Heart right ventricle (tissue), 16 donors: ENCODE results near the gene AP2A1. TPM values are rescaled to one million over a fixed set of nuclear protein-coding genes. Genes with fewer than 3 reads are reported as not detected.

ENCODE experiments used
- ATAC-seq, 8 donors: fragments of 200-7000 bp; cut with Tn5 transposase; one replicate each; pipeline ENCODE4 v1.9.1; 2020; ENCODE audit warnings: mild to moderate bottlenecking in 8 of 8, moderate library complexity in 8 of 8, moderate number of reproducible peaks in 1 of 8
- DNase-seq, 2 donors: peaks; one replicate each; pipeline ENCODE4 v3.0.0-alpha.2; 2020
- H3K27ac ChIP-seq, 10 donors: fragments of 200-600 bp; sonication (generic) in 2 of 10; one replicate each; pipeline versions ENCODE4 v1.5.0 to v1.8.0; 2020 to 2022; ENCODE audit warnings: mild to moderate bottlenecking in 3 of 10
- H3K27me3 ChIP-seq, 7 donors: fragments of 200-600 bp; one replicate each; pipeline ENCODE4 v1.8.0; 2021 to 2022; ENCODE audit warnings: mild to moderate bottlenecking in 2 of 7
- H3K36me3 ChIP-seq, 9 donors: fragments of 200-600 bp; sonication (generic) in 1 of 9; one replicate each; pipeline versions ENCODE4 v1.5.0 to v1.8.0; 2020 to 2022; ENCODE audit warnings: mild to moderate bottlenecking in 2 of 9
- H3K4me1 ChIP-seq, 9 donors: fragments of 200-600 bp; sonication (generic) in 1 of 9; one replicate each; pipeline versions ENCODE4 v1.5.0 to v1.8.0; 2020 to 2022; ENCODE audit warnings: mild to moderate bottlenecking in 4 of 9
- H3K4me3 ChIP-seq, 10 donors: fragments of 200-600 bp; sonication (generic) in 2 of 10; one replicate each; pipeline versions ENCODE4 v1.5.0 to v1.8.0; 2020 to 2022; ENCODE audit warnings: mild to moderate bottlenecking in 7 of 10, moderate library complexity in 2 of 10
- H3K9me3 ChIP-seq, 11 donors: fragments of 200-600 bp in 10 of 11; sonication (generic) in 2 of 11; one replicate each; pipeline versions ENCODE4 v1.5.0 to v1.8.0; 2013 to 2022; ENCODE audit warnings: mild to moderate bottlenecking in 2 of 11, control low read depth in 1 of 11, moderate library complexity in 1 of 11
- WGBS, 2 donors: extraction: QIAGEN DNeasy Blood & Tissue Kit; methylation state at CpG; one replicate each; pipeline ENCODE4 v1.1.7; 2013; ENCODE audit warnings: inconsistent platforms in 1 of 2; 5-methylcytosine and 5-hydroxymethylcytosine counted together
- intact Hi-C, 10 donors: fragments of 100-400 bp; cut with DNase I; formaldehyde crosslinking; loops; one replicate each; pipeline versions ENCODE4 v1.11.1 to v1.14.2; 2022
- polyA plus RNA-seq, 2 donors: library from polyadenylated mRNA; stranded (reverse); fragments of 200-250 nt; gene quantifications; one replicate each; pipeline ENCODE4 v1.2.3, GENCODE V29; 2013
- total RNA-seq, 10 donors: library from RNA; stranded (reverse); fragmentation: NEBNext Ultra II Directional in 3 of 10; extraction: Animal tissue kit (Norgen Biotek cat#: 25700) in 3 of 10; gene quantifications; one replicate each; pipeline versions ENCODE4 v1.2.1 to v1.2.4, GENCODE V29; 2021 to 2023
- TF ChIP-seq, protein P1 (sequence below), 9 donors: fragments of 200-600 bp; sonication (generic) in 2 of 9; IDR thresholded peaks; one replicate each; pipeline versions ENCODE4 v1.5.0 to v1.8.0; 2021 to 2022; ENCODE audit warnings: antibody characterized with exemption in 9 of 9, mild to moderate bottlenecking in 5 of 9, moderate library complexity in 1 of 9
- donor health status: Arrhythmogenic right ventricular cardiomyopathy.
- donor health status: ischemic (EF 13 %, LVEDD 7.1; RV severe dilation, severe dysfunction).
- donor health status: healthy with polysubstance abuse.
- donor health status: DM: no; HTN: yes; CAD: no.
- donor health status: DM: no; HTN: no; CAD: no.
- donor health status: ischemic (EF 25% LVEDD 6.9; RV normal size, moderate dysfunction).
- donor health status: ischemic (EF 25% LVEDD 5.7; RV mildly dilated, moderate dysfunction).
- donor health status: healthy.
- donor health status: DM: yes; HTN: yes; CAD: no.
- donor health status: Ischemic cardiomyopathy.
- donor health status: ischemic (EF 35%, LVEDD 5.7; RV mildly dilated, moderate dysfunction).
- donor health status: nonischemic (EF 11% LVEDD 7.7; RV severe dilation, severe dysfunction).
- donor health status: DM: yes; HTN: yes; CAD: no.
- donor health status: PGD.
- donor health status: ischemic (EF 29% LVEDD 5.4; RV normal size, mild dysfunction).
- donor health status: nonischemic (EF 23%, LVEDD 6.1; RV moderate dilation, normal function).

The AP2A1 gene
- total and polyA plus RNA-seq, 12 donors, result 36.1 to 108 (median 62.6) TPM

GRCh38 chr19:49749055-49749716 is 17.6 kb upstream of the AP2A1 start:
- peak in 2 of 8 donors; percentile 30 to 36 for ATAC-seq
- 70 to 82% methylated on average over 6 of the region's 6 CpGs for WGBS, 2 donors

GRCh38 chr19:49749771-49750170 is 17.0 kb upstream of the AP2A1 start:
- TF ChIP-seq, protein P1, sequence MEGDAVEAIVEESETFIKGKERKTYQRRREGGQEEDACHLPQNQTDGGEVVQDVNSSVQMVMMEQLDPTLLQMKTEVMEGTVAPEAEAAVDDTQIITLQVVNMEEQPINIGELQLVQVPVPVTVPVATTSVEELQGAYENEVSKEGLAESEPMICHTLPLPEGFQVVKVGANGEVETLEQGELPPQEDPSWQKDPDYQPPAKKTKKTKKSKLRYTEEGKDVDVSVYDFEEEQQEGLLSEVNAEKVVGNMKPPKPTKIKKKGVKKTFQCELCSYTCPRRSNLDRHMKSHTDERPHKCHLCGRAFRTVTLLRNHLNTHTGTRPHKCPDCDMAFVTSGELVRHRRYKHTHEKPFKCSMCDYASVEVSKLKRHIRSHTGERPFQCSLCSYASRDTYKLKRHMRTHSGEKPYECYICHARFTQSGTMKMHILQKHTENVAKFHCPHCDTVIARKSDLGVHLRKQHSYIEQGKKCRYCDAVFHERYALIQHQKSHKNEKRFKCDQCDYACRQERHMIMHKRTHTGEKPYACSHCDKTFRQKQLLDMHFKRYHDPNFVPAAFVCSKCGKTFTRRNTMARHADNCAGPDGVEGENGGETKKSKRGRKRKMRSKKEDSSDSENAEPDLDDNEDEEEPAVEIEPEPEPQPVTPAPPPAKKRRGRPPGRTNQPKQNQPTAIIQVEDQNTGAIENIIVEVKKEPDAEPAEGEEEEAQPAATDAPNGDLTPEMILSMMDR (IDR thresholded peaks at IDR 0.05), result no peak
- DNase-seq, result no peak
- peaks cover 0 to 8% (median 0%) of the 10 kb centered on the region in 11 donors for H3K9me3 ChIP-seq
- intact Hi-C loops, result no loop called here
- H3K27ac ChIP-seq, result no peak overlapping the region
- H3K4me1 ChIP-seq, result peaks cover 0 to 7% (median 0%) of the 10 kb centered on the region in 9 donors
- peaks cover 0 to 5% (median 0%) of the 10 kb centered on the region in 7 donors for H3K27me3 ChIP-seq
- 62 to 67% methylated on average over 1 of the region's 1 CpG for WGBS, 2 donors
- H3K36me3 ChIP-seq, result no peaks in the 10 kb centered on the region
- no peak overlapping the region for H3K4me3 ChIP-seq
- no peak for ATAC-seq

More at GRCh38 chr19:49749055-49749716, 17.6 kb upstream of the AP2A1 start:
- H3K4me1 ChIP-seq, result peaks cover 0 to 7% (median 0%) of the 10 kb centered on the region in 9 donors
- peaks cover 0 to 8% (median 0%) of the 10 kb centered on the region in 11 donors for H3K9me3 ChIP-seq
- H3K4me3 ChIP-seq, result no peak overlapping the region
- H3K27ac ChIP-seq, result no peak overlapping the region
- intact Hi-C loops, result no loop called here
- H3K27me3 ChIP-seq, result peaks cover 0 to 5% (median 0%) of the 10 kb centered on the region in 7 donors
- no peaks in the 10 kb centered on the region for H3K36me3 ChIP-seq
- no peak for DNase-seq
- TF ChIP-seq, protein P1 (IDR thresholded peaks at IDR 0.05), result no peak

DNA sequence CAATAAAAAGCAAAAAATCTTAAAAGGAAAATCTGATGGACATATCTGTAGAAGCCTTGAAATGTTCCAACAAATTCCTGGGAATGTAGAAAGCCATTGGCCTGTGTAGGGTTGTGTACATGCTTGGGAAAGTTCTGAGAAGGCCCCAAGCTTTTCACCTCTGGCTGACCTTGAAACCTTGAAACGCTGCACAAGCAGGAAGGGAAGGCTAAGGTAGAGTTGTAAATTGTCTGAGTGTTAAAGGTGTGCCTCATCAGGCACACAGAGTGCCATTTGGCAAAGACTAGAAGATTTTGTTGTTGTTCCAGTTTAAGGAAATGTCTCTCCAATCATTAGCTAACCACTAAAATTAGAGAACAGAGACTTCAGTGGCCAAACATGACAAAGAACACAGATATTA is 14.1 kb upstream of the AP2A1 start:
- peaks cover 0 to 23% (median 7%) of the 10 kb centered on the region in 11 donors for H3K9me3 ChIP-seq
- no peaks in the 10 kb centered on the region for H3K27me3 ChIP-seq
- H3K4me1 ChIP-seq, result peaks cover 0 to 7% (median 0%) of the 10 kb centered on the region in 9 donors
- DNase-seq (no peak), ATAC-seq (no peak)
- intact Hi-C loops, result no loop called here
- 78 to 83% methylated on average over 1 of the region's 1 CpG for WGBS, 2 donors
- H3K36me3 ChIP-seq, result no peaks in the 10 kb centered on the region
- no peak overlapping the region for H3K27ac ChIP-seq
- no peak overlapping the region for H3K4me3 ChIP-seq
- TF ChIP-seq, protein P1 (IDR thresholded peaks at IDR 0.05), result no peak

GRCh38 chr19:49755956-49756355 is 10.8 kb upstream of the AP2A1 start:
- TF ChIP-seq, protein P1 (IDR thresholded peaks at IDR 0.05), result no peak
- no peaks in the 10 kb centered on the region for H3K36me3 ChIP-seq
- intact Hi-C loops, result no loop called here
- peaks cover 0 to 23% (median 7%) of the 10 kb centered on the region in 11 donors for H3K9me3 ChIP-seq
- H3K27ac ChIP-seq, result no peak overlapping the region
- no peaks in the 10 kb centered on the region for H3K27me3 ChIP-seq
- DNase-seq, result no peak
- H3K4me1 ChIP-seq, result peaks cover 0 to 10% (median 0%) of the 10 kb centered on the region in 9 donors
- H3K4me3 ChIP-seq, result no peak overlapping the region
- WGBS, 2 donors, result 96 to 97% methylated on average over 3 of the region's 3 CpGs
- no peak for ATAC-seq
